Ovary (tissue), 9 donors: ENCODE data around the gene MYOM1. TPM values are rescaled to one million over a fixed set of nuclear protein-coding genes. Genes with fewer than 3 reads are reported as not detected.

ENCODE experiments used
- DNase-seq, 5 donors: peaks; one replicate each; pipeline ENCODE4 v3.0.0-alpha.2; 2019 to 2020
- H3K27ac ChIP-seq, 2 donors: fragments of 200-600 bp; one replicate each; pipeline versions ENCODE4 v1.5.1 to v1.8.0; 2019 to 2022
- H3K27me3 ChIP-seq: fragments of 200-600 bp; one replicate; pipeline ENCODE4 v1.8.0; 2022
- H3K36me3 ChIP-seq: fragments of 200-600 bp; sonication (generic); one replicate; pipeline ENCODE4 v1.5.1; 2019
- H3K4me1 ChIP-seq: one replicate; pipeline ENCODE4 v1.8.1; 2013; ENCODE audit warnings: mild to moderate bottlenecking, moderate library complexity; ENCODE audit not compliant: insufficient read depth
- H3K4me3 ChIP-seq: fragments of 200-600 bp; sonication (generic); one replicate; pipeline ENCODE4 v1.5.1; 2017
- H3K9me3 ChIP-seq, 2 donors: fragments of 200-600 bp in 1 of 2; sonication (generic) in 1 of 2; one replicate each; pipeline versions ENCODE4 v1.5.1 to v1.8.1; 2013 to 2019; ENCODE audit warnings: mild to moderate bottlenecking in 1 of 2, moderate library complexity in 1 of 2
- CTCF ChIP-seq, 3 donors: fragments of 450-650 bp in 2 of 3; fragments of 200-600 bp in 1 of 3; IDR thresholded peaks; one replicate each; pipeline versions ENCODE4 v1.5.1 to v1.8.0; 2016 to 2022; ENCODE audit warnings: antibody characterized with exemption in 3 of 3, mild to moderate bottlenecking in 1 of 3
- EP300 ChIP-seq: sonication (generic); formaldehyde crosslinking; IDR thresholded peaks from one replicate; pipeline ENCODE4 v1.6.1; 2017; ENCODE audit warnings: antibody characterized with exemption
- POLR2A ChIP-seq: fragments of 450-650 bp; IDR thresholded peaks from one replicate; pipeline ENCODE4 v1.6.1; 2017; ENCODE audit warnings: antibody characterized with exemption, mild to moderate bottlenecking, moderate library complexity
- WGBS, 3 donors: extraction: QIAGEN DNeasy Blood & Tissue Kit in 1 of 3; methylation state at CpG; one replicate each; pipeline versions ENCODE4 v1.1.5 to v1.1.7; 2013 to 2017; 5-methylcytosine and 5-hydroxymethylcytosine counted together
- intact Hi-C, 4 donors: fragments of 100-400 bp; cut with DNase I; formaldehyde crosslinking; loops; one replicate each; pipeline versions ENCODE4 v1.11.0 to v1.15.1; 2022 to 2023
- polyA plus RNA-seq, 2 donors: library from polyadenylated mRNA; stranded (reverse); fragments of 200-250 nt in 1 of 2; fragments of 350-450 nt in 1 of 2; fragmentation: Illumina TruSeq in 1 of 2; extraction: RNeasy Lipid Tissue Mini Kit (QIAGEN cat#74804) in 1 of 2; gene quantifications; one replicate each; pipeline ENCODE4 v1.2.3, GENCODE V29; 2013 to 2014
- total RNA-seq, 7 donors: library from RNA; depleted of rRNA in 2 of 7; stranded (reverse); fragments of >200 nt in 2 of 7; fragmentation: NEBNext Ultra II Directional in 3 of 7; extraction: Animal tissue kit (Norgen Biotek cat#: 25700) in 3 of 7; gene quantifications; one replicate each; pipeline versions ENCODE4 v1.1.0 to v1.2.4, GENCODE V29; 2016 to 2023
- donor health status: DM: no; HTN: no; CAD: no; lungs with moderate emphysema.
- donor health status: DM: no; HTN: no; CAD: no.
- donor health status: Bipolar disorder and iron deficiency.
- donor health status: DM: yes; HTN: yes; CAD: no.
- donor health status: DM: no; HTN: no; CAD: no.
- donor health status: DM: yes; HTN: yes; CAD: no.

Gene MYOM1
- total and polyA plus RNA-seq, 9 donors: 0.69 to 21.0 (median 3.6) TPM

GRCh38 chr18:3247240-3248061, 27.7 kb upstream of the MYOM1 start, which contains the start of gene MYL12A:
MYL12A (plus strand) TSS chr18:3247801; CDS start chr18:3253248, 5,447 bp downstream.
- Histone ChIP-seq H3K4me3 (peak within 1 kb of the TSS; percentile 99), H3K36me3 (no peaks in the 10 kb centered on the region), H3K9me3 (no peaks in the 10 kb centered on the region), H3K4me1 (peaks cover 6% of the 10 kb centered on the region), H3K27me3 (no peaks in the 10 kb centered on the region), H3K27ac (peak within 1 kb of the TSS; percentile 87 to 93)
- TF ChIP-seq CTCF (IDR thresholded peaks at IDR 0.05) (peak in 2 of 3 donors; percentile 1 to 21), POLR2A (peak; percentile 81), EP300 (peak; percentile 14)
- 0 to 1% (median 1%) methylated on average over 55 to 65 of the region's 65 CpGs for WGBS, 3 donors
- DNase-seq: peak; percentile 97 to 99 (median 98)
- intact Hi-C loops: loop anchor here in 3 of 4 donors (1.0 to 10.0 kb wide), 4 partner anchors 93 to 347 kb away; partner anchors contain the start of gene TGIF1 (in 1 of the 3)

- H3K4me1 ChIP-seq: peaks cover 4% of the 10 kb centered on the region
- TF ChIP-seq POLR2A: no peak
- no peak for TF ChIP-seq CTCF (IDR thresholded peaks at IDR 0.05)
- no peak for TF ChIP-seq EP300
- no peaks in the 10 kb centered on the region for H3K9me3 ChIP-seq
- DNase-seq: peak; percentile 37 to 63 (median 54)
- H3K4me3 ChIP-seq: peak overlapping the region; percentile 99
- 20 to 41% (median 31%) methylated on average over 23 of the region's 23 CpGs for WGBS, 3 donors
- H3K27me3 ChIP-seq: no peaks in the 10 kb centered on the region
- H3K27ac ChIP-seq: peak overlapping the region; percentile 87 to 93
- no peaks in the 10 kb centered on the region for H3K36me3 ChIP-seq
- intact Hi-C loops: loop anchor here in 3 of 4 donors (1.0 to 10.0 kb wide), 4 partner anchors 92 to 348 kb away; partner anchors contain the start of gene TGIF1 (in 1 of the 3)
Measured at GRCh38 chr18:3246635-3247239, 27.0 kb upstream of the MYOM1 start.

- H3K4me1 ChIP-seq: peaks cover 4% of the 10 kb centered on the region
- peak overlapping the region; percentile 99 for H3K4me3 ChIP-seq
- TF ChIP-seq POLR2A: peak; percentile 15
- TF ChIP-seq EP300: no peak
- TF ChIP-seq CTCF (IDR thresholded peaks at IDR 0.05): peak; percentile 47 to 93 (median 80)
- 7 to 17% (median 14%) methylated on average over 29 of the region's 29 CpGs for WGBS, 3 donors
- no peaks in the 10 kb centered on the region for H3K36me3 ChIP-seq
- no peaks in the 10 kb centered on the region for H3K9me3 ChIP-seq
- H3K27me3 ChIP-seq: no peaks in the 10 kb centered on the region
- intact Hi-C loops: loop anchor here in 3 of 4 donors (2.0 to 10.0 kb wide), 3 partner anchors 91 to 311 kb away; partner anchors contain the start of gene TGIF1 (in 1 of the 3)
- DNase-seq: peak; percentile 84 to 91 (median 84)
- peak overlapping the region; percentile 87 to 93 for H3K27ac ChIP-seq
Measured at GRCh38 chr18:3245853-3246634, 26.3 kb upstream of the MYOM1 start.

- Histone ChIP-seq H3K27me3 (no peaks in the 10 kb centered on the region), H3K27ac (no peak overlapping the region), H3K36me3 (no peaks in the 10 kb centered on the region), H3K9me3 (no peaks in the 10 kb centered on the region), H3K4me1 (peaks cover 4% of the 10 kb centered on the region), H3K4me3 (no peak overlapping the region)
- WGBS, 3 donors: 50 to 67% (median 55%) methylated on average over 1 of the region's 1 CpG
- TF ChIP-seq EP300 (no peak), POLR2A (no peak), CTCF (IDR thresholded peaks at IDR 0.05) (no peak)
- intact Hi-C loops: loop anchor here in 3 of 4 donors (10.0 kb wide), 2 partner anchors 90 to 310 kb away; no protein-coding TSS in a partner anchor
- no peak for DNase-seq
Measured at GRCh38 chr18:3245185-3245564, 25.4 kb upstream of the MYOM1 start.
